GM12865 (cell line): Measurements from ENCODE around the gene NOTCH1.

Experiments used
- DNase-seq: peaks from one replicate; pipeline ENCODE4 v3.0.0; 2010; ENCODE audit warnings: low read depth
- H3K4me3 ChIP-seq: 2 replicates; pipeline ENCODE4 v1.5.1; 2011; ENCODE audit warnings: mild to moderate bottlenecking, low read depth, low read length, control low read depth
- TF ChIP-seq, protein P1 (sequence below): IDR thresholded peaks from 2 replicates; pipeline ENCODE4 v1.5.1; 2011; ENCODE audit warnings: low read length, control low read depth, low read depth, inconsistent platforms; ENCODE audit not compliant: insufficient read depth; ENCODE audit errors: missing control alignments

The NOTCH1 gene

DNA sequence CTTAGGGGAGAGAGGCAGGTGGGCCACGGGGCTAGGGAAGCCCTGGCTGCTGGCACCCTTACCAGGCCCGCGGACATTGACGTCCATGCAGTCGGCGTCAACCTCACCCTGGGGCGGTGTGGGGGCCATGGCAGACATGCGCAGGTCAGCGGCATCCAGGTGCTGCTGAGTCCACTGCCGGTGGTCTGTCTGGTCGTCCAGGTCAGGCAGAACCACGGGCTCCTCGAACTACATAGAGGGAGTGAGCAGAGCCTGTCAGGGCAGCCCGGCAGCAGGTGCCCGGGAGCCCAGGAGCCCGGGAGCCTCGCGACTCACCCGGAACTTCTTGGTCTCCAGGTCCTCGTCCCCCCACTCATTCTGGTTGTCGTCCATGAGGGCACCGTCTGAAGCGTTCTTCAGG is 44.2 kb downstream of the NOTCH1 start:
- no peak overlapping the region for H3K4me3 ChIP-seq
- TF ChIP-seq, protein P1, sequence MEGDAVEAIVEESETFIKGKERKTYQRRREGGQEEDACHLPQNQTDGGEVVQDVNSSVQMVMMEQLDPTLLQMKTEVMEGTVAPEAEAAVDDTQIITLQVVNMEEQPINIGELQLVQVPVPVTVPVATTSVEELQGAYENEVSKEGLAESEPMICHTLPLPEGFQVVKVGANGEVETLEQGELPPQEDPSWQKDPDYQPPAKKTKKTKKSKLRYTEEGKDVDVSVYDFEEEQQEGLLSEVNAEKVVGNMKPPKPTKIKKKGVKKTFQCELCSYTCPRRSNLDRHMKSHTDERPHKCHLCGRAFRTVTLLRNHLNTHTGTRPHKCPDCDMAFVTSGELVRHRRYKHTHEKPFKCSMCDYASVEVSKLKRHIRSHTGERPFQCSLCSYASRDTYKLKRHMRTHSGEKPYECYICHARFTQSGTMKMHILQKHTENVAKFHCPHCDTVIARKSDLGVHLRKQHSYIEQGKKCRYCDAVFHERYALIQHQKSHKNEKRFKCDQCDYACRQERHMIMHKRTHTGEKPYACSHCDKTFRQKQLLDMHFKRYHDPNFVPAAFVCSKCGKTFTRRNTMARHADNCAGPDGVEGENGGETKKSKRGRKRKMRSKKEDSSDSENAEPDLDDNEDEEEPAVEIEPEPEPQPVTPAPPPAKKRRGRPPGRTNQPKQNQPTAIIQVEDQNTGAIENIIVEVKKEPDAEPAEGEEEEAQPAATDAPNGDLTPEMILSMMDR = no peak
- DNase-seq = no peak

DNA sequence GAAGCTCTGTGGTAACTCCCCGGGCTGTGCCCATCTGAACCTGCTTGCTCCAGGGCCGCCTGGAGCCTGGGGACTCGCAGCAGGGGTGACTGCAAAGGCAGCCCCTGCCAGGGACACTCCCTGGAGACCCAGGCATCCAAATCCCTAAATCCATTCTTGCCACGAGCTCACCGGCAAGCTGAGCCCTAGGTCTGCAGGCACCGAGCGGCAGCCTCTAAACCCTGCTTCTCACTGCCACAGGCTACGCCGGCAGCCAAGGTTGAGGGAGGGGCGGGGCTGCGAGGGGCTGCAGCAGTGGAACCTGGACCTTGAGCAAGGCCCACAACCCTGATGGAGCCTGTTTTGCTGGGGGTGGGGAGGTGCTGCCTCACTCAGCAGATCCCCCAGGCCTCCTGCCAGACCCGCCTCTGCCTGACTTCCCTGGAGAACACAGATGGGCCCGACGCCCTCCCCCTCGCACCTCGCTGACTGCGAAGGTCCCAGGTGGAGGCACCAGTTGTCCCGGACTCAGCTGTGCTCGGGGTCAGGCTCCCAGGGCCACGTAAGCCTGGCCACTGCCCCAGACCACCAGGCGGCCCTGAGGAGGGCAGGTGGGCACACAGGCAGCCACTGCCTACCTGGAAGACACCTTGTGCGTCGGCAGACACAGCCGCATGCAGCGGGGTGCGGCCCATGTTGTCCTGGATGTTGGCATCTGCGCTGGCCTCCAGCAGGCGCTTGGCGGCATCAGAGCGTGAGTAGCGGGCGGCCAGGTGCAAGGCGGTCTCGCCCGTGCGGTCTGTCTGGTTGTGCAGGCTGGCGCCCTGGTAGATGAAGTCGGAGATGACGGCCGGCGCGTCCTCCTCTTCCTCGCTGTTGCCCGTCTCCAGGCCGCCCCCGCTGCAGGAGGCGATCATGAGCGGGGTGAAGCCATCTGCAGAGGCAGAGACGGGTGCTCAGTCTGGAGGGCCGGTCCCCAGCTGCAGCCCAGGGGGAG is 45.6 kb downstream of the NOTCH1 start:
- no peak for DNase-seq
- H3K4me3 ChIP-seq = no peak overlapping the region
- TF ChIP-seq, protein P1 = no peak

DNA sequence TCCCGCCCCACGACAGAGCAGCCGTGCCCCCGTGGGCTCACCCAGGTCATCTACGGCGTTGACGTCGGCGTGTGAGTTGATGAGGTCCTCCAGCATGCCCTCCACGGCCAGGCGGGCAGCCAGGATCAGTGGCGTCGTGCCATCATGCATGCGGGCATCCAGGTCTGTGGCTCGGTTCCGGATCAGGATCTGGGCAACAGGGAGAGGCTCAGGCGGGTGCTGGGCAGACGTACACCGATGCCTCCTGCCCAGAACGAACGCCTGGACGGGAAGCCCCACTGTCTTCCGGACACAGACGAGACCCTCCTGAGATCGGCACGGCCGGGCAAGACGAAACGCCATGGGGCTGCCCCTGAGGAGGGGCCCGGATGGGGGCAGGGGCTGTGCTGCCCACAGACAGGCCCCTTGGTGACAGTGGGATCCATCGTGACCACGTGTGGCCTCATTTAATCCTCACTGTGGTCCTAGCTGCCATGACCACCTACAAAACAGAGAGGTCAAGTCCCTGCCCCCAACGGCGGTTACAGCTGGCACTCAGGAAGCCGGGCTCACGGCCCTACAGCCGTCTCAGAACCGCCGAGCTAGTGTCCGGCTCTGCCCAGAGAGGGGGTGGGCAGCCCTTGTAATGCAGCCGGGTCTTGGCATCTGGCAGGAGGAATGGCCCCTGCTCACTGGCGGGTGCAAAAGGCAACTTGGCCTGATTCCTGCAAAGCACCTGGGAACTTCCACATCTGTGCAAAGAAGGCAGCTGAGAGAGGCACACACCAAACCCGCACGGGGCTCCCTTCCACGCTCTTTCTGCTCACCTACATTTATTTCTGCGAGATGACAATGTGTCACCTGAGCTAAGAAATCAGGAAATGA is 46.5 kb downstream of the NOTCH1 start:
- H3K4me3 ChIP-seq = no peak overlapping the region
- no peak for DNase-seq
- TF ChIP-seq, protein P1 = no peak

DNA sequence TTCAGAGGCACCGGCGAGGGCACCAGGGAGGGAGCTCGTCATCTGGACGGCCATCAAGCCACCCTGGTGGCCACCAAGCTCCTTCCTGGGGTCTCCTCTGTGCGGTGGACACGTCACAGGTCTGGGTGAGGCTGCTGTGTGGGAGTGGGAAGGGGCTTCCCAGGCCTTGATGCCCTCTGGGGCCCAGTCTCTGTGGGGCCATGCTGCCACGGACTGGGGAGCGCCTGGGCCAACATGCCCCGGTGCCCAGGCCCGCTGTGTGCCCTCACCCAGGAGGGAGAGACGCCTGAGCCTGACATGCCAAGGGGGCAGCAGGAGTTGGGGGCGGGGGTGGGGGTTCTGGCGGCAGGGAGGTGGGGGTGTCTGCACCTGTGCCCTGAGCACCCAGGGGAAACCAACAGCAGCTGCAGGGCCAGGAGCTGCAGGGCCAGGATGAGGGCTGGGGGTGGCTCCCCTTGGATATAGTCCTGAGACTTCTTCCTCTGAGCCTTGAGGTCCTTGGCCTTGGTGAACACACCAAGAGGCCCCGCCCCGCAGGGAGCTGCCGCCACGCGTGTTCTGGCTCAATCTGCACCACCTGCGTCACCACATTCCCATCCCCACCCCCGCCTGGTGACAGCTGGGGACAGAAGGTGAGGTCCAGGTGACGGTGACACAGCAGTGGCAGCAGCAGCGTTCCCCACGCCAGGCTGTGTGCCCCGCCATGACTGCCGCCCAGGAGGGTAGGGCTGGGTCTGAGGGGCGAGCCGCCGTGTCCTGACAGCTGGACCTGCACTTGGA is 47.7 kb downstream of the NOTCH1 start:
- H3K4me3 ChIP-seq = no peak overlapping the region
- DNase-seq = no peak
- TF ChIP-seq, protein P1 = no peak

DNA sequence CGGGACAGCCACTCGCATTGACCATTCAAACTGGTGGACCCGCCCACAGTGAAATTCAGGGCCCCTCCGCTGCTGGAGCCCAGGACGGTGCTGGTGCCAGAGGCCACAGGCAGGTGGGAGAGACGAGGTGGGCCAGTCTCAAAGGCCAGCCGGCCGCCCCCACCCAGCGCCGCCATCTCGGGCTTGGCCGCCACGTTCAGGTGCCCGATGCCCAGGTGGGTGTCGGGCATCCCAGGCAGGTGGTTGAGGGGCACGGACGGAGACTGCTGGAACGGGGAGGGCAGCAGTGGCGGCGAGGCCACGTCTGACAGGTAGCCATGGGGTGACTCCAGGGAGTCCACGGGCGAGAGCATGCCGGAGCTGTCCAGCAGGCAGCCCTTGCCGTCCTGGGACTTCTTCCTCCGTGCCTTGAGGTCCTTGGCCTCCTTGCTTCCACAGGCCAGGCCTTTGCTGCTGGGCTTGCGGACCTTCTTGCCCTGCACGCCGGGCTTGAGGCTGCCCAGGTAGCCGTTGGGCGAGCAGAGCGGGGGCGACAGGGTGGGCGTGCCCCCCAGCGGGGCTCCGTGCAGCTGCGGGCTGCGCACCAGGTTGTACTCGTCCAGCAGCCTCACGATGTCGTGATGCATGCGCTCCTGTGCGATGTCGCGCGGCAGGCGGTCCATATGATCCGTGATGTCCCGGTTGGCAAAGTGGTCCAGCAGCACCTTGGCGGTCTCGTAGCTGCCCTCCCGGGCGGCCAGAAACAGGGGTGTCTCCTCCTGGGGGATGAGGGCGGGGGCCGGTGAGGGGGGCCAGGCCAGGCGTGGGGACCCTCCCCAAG is 48.8 kb downstream of the NOTCH1 start:
- no peak for DNase-seq
- TF ChIP-seq, protein P1 = no peak
- no peak overlapping the region for H3K4me3 ChIP-seq

DNA sequence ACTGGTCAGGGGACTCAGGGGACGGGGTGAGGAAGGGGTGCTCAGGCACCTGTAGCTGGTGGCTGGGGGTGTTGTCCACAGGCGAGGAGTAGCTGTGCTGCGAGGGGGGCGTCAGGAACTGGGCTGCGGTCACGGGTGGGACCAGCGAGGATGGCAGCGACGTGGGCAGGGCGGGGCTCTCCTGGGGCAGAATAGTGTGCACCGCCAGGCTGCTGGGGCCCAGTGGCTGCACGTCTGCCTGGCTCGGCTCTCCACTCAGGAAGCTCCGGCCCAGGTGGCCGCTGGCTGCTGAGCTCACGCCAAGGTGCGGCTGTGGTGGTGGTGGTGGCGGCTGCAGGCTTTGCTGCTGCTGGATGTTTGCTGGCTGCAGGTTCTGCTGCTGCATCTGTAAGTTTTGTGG is 49.7 kb downstream of the NOTCH1 start:
- TF ChIP-seq, protein P1 = no peak
- no peak overlapping the region for H3K4me3 ChIP-seq
- no peak for DNase-seq
